AG09309 (cell line): ENCODE results near the gene YDJC.
A peak's percentile ranks its signal among the peaks of the same experiment; 100 is the strongest.
"Not testable (repeated sequence)": the region's sequence is repeated elsewhere in the genome, so short reads cannot be mapped to it uniquely, and the experiment has no call there.

Source experiments
- DNase-seq: peaks from one replicate; pipeline ENCODE4 v3.0.0-alpha.2; 2010; ENCODE audit warnings: low read depth
- H3K4me3 ChIP-seq: 2 replicates; pipeline ENCODE4 v1.5.1; 2011; ENCODE audit warnings: mild to moderate bottlenecking, low read depth, low read length, moderate library complexity; ENCODE audit not compliant: control insufficient read depth
- CTCF ChIP-seq: IDR thresholded peaks from 2 replicates; pipeline ENCODE4 v1.5.1; 2011; ENCODE audit warnings: mild to moderate bottlenecking, low read depth, low read length, inconsistent platforms; ENCODE audit not compliant: insufficient read depth, control insufficient read depth; ENCODE audit errors: missing control alignments

Gene YDJC

DNA sequence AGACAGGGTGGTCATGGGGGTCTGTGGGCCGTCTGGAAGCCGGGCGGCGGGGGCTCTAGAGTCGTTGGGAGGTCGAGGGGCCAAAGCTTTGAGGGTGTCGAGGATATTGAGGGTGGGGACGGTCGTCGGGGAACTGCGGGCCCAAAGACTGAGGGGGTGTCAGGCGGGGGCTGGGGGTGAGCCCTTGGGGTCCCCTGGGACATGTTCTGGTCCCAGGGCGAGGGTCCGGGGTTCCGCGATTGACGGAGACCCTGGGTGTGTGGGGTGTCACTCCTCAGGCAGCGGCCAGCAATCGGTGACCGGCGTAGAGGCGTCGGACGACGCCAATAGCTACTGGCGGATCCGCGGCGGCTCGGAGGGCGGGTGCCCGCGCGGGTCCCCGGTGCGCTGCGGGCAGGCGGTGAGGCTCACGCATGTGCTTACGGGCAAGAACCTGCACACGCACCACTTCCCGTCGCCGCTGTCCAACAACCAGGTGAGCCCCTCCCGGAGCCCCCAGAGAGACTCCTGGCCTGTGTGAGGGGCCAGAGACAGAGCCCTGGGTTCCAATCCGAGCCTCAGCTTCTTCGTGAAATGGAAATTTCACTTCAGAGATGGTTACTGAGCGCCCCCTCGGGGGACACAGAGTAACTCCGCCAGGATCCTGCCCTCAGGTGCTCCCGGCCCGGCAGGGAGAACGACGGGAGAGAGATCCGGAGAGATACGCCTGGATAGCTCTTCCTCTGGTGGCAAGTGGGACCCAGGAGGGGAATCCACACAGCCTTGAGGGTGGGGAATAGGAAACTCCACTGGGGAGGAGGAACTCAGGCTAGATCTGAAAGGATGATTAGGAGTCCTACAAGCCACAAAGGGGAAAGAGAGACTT is 13.0 kb upstream of the YDJC start:
- DNase-seq = no peak
- TF ChIP-seq CTCF = peak; percentile 70
- H3K4me3 ChIP-seq = peak overlapping the region; percentile 87

DNA sequence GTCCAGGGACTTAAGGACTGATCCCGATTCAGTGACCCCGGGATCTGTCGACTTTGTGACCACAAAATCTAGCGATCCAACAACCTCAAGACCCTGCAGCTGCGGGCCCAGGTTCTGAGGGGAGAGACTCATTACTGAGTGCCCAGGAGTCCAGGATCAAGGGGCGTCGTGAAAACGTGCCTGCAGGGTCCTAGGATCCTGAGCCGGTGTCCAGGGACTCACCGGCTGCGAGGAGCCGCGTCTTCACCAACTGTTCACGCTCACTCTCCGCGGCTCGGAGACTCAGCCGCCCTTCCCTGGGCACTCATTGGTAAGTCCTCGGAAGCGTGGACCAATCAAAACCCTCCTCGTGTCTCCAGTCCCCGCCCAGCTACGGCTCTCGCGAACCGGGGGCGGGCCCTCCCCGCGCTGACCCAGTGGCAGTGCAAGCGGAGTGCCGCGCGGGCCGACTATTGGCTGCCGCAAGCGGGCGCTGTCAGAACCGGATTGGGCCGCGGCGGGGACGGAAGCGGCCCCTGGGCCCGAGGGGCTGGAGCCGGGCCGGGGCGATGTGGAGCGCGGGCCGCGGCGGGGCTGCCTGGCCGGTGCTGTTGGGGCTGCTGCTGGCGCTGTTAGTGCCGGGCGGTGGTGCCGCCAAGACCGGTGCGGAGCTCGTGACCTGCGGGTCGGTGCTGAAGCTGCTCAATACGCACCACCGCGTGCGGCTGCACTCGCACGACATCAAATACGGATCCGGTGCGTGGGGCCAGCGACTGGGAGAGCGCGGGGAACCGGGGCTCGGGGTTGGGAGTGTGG is 12.2 kb upstream of the YDJC start, which contains the start of gene SDF2L1:
SDF2L1 (plus strand) TSS at position 514 of the 795 bp plus-strand sequence; CDS start at position 549, 35 bp downstream.
- no peak for TF ChIP-seq CTCF
- DNase-seq = peak; percentile 93
- peak within 1 kb of the TSS; percentile 87 for H3K4me3 ChIP-seq

GRCh38 chr22:21641417-21641788 is 11.6 kb upstream of the YDJC start:
- no peak for DNase-seq
- TF ChIP-seq CTCF = peak; percentile 66
- H3K4me3 ChIP-seq = peak overlapping the region; percentile 56

DNA sequence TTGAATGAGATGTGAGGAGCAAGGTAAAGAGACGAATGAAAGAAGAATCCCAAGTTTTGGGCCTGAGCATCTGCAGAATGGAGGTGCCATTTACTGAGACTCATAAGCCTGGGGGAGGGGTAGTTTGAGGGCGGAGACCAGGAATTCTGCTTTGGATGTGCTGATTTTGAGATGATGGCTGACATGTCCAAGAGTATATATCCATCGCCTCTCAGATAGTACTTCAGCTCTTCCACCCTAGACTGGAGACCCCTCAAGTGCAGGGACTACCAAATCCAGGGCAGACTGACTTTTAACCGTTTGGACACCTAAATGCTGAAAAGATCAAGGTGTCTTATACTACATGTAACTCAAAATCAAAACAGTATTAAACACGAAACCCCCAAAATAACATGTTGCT is 11.0 kb upstream of the YDJC start:
- DNase-seq = no peak
- no peak overlapping the region for H3K4me3 ChIP-seq
- TF ChIP-seq CTCF = no peak

GRCh38 chr22:21639359-21639758 is 9.5 kb upstream of the YDJC start:
- DNase-seq = no peak
- TF ChIP-seq CTCF = no peak
- H3K4me3 ChIP-seq = no peak overlapping the region

GRCh38 chr22:21637450-21637849 is 7.6 kb upstream of the YDJC start:
- DNase-seq, H3K4me3 ChIP-seq: not testable (repeated sequence)
